Skeletal muscle tissue (tissue), 4 donors: ENCODE results near the gene ZMIZ2. TPM values are rescaled to one million over a fixed set of nuclear protein-coding genes. Genes with fewer than 3 reads are reported as not detected.
"Not testable (repeated sequence)": the region's sequence is repeated elsewhere in the genome, so short reads cannot be mapped to it uniquely, and the experiment has no call there.

Source experiments
- H3K27ac ChIP-seq: one replicate; pipeline ENCODE4 v1.7.0; 2013; ENCODE audit warnings: mild to moderate bottlenecking, low read depth, low read length, inconsistent platforms
- H3K27me3 ChIP-seq, 3 donors: one replicate each; pipeline ENCODE4 v1.7.0; 2013; ENCODE audit warnings: low read length in 3 of 3; ENCODE audit not compliant: control insufficient read depth in 3 of 3, insufficient read depth in 3 of 3
- H3K36me3 ChIP-seq, 3 donors: one replicate each; pipeline ENCODE4 v1.7.0; 2013; ENCODE audit warnings: low read length in 3 of 3; ENCODE audit not compliant: control insufficient read depth in 3 of 3, insufficient read depth in 3 of 3
- H3K4me1 ChIP-seq, 3 donors: one replicate each; pipeline ENCODE4 v1.7.0; 2013; ENCODE audit warnings: low read length in 3 of 3, mild to moderate bottlenecking in 3 of 3; ENCODE audit not compliant: control insufficient read depth in 3 of 3, insufficient read depth in 3 of 3
- H3K4me3 ChIP-seq, 3 donors: one replicate each; pipeline ENCODE4 v1.7.0; 2013; ENCODE audit warnings: low read length in 3 of 3
- H3K9ac ChIP-seq, 3 donors: one replicate each; pipeline ENCODE4 v1.7.0; 2013; ENCODE audit warnings: low read length in 3 of 3, mild to moderate bottlenecking in 3 of 3, moderate library complexity in 2 of 3, low read depth in 1 of 3
- H3K9me3 ChIP-seq, 3 donors: one replicate each; pipeline ENCODE4 v1.7.0; 2013; ENCODE audit warnings: low read length in 3 of 3; ENCODE audit not compliant: control insufficient read depth in 3 of 3
- total RNA-seq: library from RNA; depleted of rRNA; stranded (reverse); fragments of >200 nt; gene quantifications from one replicate; pipeline ENCODE4 v1.2.3, GENCODE V29; 2014
- donor health status: Osteomylitis.

ZMIZ2 gene
- total RNA-seq, 1 donor from 2014 or later, result 4.2 TPM

DNA sequence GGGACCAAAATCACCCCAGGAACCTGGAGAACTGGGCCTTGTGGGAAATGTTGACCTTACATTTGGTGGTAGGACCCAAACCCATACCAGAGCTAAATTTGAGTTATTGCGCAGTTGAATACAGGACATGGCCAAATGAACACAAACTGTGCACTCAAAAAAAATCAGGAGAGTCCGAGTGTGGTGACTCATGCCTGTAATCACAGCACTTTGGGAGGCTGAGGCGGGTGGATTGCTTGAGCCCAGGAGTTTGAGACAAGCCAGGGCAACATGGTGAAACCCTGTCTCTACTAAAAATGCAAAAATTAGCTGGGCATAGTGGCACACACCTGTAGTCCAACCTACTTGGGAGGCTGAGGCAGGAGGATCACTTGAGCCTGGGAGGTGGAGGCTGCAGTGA lies 36.6 kb downstream of the ZMIZ2 start:
- H3K9me3 ChIP-seq, H3K27me3 ChIP-seq, H3K36me3 ChIP-seq, H3K4me3 ChIP-seq, H3K9ac ChIP-seq, H3K4me1 ChIP-seq, H3K27ac ChIP-seq: not testable (repeated sequence)

DNA sequence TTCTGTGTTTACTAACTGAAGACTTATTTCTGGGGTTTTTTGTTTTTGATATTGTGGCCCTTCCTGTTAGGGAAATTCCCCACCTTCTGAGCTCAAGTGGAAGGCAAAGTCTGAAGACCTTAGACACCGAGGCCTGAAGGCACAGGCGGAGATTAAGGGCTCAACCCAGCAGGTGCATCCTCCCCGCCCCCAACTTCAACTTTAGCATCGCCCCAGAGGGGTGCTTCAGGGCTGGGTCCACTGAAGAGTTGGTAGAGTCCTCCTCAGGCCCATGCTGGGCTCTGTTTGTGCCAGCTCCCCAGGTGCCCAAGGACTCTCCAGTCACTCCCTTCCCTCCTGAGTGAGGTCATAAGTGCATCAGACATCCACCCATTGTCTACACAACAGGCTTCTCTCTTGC lies 38.4 kb downstream of the ZMIZ2 start:
- Histone ChIP-seq H3K9ac (no peak overlapping the region), H3K4me1 (no peaks in the 10 kb centered on the region), H3K4me3 (no peak overlapping the region), H3K27ac (no peak overlapping the region), H3K36me3 (no peaks in the 10 kb centered on the region), H3K9me3 (peaks cover 0 to 2% (median 0%) of the 10 kb centered on the region in 3 donors), H3K27me3 (no peaks in the 10 kb centered on the region)

DNA sequence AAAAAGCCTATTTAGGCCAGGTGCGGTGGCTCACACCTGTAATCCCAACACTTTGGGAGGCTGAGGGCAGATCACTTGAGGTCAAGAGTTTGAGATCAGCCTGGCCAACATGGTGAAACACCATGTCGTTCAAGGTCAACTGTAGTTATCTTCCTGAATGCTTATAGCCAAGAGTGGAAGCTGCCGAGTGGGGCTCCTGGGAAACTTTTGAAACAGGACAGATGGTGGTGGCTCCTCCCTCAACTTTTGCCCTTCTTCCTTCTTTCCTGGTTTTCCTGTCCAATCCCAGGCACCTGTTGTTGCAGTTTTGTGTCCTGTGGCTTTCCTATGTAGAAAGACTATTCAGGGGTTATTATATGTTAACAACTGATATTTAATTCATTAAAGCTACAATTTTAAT lies 39.1 kb downstream of the ZMIZ2 start:
- Histone ChIP-seq H3K4me3 (no peak overlapping the region), H3K4me1 (no peaks in the 10 kb centered on the region), H3K27ac (no peak overlapping the region), H3K9me3 (peaks cover 0 to 2% (median 0%) of the 10 kb centered on the region in 3 donors), H3K36me3 (no peaks in the 10 kb centered on the region), H3K27me3 (no peaks in the 10 kb centered on the region), H3K9ac (no peak overlapping the region)

DNA sequence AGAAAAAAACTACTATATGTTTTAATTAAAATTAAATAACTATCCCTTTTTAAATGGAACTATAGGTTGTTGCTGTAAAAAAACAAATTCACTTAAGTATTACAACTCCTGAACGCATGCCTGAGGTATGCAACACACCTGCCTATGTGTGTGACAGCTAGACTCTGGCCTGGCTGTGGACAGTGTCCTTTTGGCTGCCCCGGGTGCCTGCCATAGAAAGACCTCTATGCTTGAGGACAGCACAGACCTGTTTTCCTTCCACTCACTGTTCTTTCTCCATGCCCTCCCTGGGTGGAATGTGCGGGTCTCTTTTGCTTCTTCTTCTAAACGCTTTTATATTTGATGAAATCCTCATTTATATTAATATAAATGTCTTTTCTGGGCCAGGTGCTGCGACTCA lies 41.3 kb downstream of the ZMIZ2 start:
- H3K9me3 ChIP-seq, result no peaks in the 10 kb centered on the region
- H3K27me3 ChIP-seq, result no peaks in the 10 kb centered on the region
- no peak overlapping the region for H3K4me3 ChIP-seq
- H3K27ac ChIP-seq, result no peak overlapping the region
- H3K4me1 ChIP-seq, result no peaks in the 10 kb centered on the region
- H3K36me3 ChIP-seq, result no peaks in the 10 kb centered on the region
- no peak overlapping the region for H3K9ac ChIP-seq

DNA sequence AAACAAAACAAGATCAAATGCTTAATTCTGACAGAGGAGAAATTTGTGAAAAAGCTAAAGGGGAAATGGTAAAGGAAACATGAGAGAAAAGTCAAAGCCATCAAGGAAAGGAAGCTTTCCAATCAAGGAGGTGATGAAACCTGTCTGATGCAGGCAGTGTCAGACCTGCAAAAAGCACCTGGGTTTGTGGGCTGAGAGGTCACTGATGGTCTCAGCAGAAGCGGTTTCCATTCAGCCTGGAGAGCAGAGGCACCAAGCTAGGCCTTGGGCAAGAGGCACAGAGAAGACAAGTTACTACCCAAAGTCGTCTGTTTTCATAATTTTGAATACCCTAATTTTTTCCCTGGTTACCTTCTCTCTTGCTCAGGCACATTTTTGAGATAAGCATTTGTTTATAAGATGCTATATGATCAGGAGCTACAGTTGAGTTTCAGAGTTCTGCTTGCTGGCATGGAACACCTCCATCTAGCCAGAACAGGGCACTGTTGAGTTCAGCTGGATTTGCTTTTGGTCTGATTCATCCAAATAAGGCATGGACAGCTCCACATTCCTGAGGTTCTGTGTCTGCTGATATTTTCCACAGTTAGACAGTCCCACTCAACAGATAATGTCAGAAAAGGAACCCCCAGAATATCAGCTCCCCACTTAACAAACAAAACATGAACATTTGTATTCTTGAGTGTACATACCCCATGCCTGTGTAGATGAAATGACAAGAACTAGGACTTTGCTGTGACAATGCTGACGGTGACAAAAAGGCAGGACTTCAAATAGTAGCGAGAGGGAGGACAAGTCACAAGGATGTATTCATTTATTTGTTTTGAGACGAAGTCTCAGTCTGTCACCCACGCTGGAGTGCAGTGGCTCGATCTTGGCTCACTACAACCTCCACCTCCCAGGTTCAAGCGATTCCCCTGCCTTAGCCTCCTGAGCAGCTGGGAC lies 42.9 kb downstream of the ZMIZ2 start:
- Histone ChIP-seq H3K4me3 (no peak overlapping the region), H3K27me3 (no peaks in the 10 kb centered on the region), H3K4me1 (peaks cover 0 to 4% (median 3%) of the 10 kb centered on the region in 3 donors), H3K27ac (no peak overlapping the region), H3K9me3 (no peaks in the 10 kb centered on the region), H3K36me3 (no peaks in the 10 kb centered on the region), H3K9ac (no peak overlapping the region)

DNA sequence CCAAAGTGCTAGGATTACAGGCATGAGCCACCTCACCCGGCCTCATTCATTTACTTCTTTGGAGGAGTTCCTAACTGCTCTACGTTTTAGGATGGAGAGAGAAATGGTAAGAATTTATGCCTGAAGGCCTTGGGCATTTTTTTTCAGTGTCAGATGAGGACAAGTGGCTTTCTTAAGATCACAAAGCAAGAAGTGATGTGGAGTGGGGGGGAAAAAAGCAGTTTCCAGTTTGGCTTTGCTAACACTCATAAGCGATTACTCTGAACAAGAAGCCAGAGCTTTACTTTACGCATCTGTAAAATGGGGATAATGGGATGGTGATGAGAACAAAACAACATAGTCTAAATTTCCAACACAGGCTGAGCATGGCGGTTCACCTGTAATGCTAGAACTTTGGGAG lies 45.3 kb downstream of the ZMIZ2 start:
- H3K4me1 ChIP-seq, result peaks cover 13 to 23% (median 17%) of the 10 kb centered on the region in 3 donors
- H3K27ac ChIP-seq, result no peak overlapping the region
- no peaks in the 10 kb centered on the region for H3K9me3 ChIP-seq
- H3K4me3 ChIP-seq, result no peak overlapping the region
- no peaks in the 10 kb centered on the region for H3K27me3 ChIP-seq
- no peak overlapping the region for H3K9ac ChIP-seq
- no peaks in the 10 kb centered on the region for H3K36me3 ChIP-seq

DNA sequence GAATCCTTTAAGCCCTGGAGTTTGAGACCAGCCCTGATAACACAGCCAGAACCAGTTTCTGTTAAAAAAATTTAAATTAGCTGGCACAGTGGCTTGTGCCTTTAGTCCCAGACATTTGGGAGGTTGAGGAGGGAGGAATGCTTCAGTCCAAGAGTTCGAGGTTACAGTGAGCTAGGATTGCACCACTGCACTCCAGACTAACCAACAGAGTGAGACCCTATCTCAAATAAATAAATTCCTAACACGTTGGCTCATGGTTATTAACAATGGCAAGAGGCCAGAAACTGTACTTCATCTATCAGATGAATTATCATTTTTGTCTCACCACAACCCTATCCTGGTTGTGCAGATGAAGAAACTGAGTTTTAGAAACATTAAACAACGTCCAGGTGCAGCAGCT lies 45.7 kb downstream of the ZMIZ2 start:
- Histone ChIP-seq H3K4me1 (peaks cover 16 to 24% (median 17%) of the 10 kb centered on the region in 3 donors), H3K27me3 (no peaks in the 10 kb centered on the region), H3K9me3 (no peaks in the 10 kb centered on the region), H3K36me3 (peaks cover 0 to under 1% (median 0%) of the 10 kb centered on the region in 3 donors), H3K9ac (no peak overlapping the region), H3K4me3 (no peak overlapping the region), H3K27ac (no peak overlapping the region)

DNA sequence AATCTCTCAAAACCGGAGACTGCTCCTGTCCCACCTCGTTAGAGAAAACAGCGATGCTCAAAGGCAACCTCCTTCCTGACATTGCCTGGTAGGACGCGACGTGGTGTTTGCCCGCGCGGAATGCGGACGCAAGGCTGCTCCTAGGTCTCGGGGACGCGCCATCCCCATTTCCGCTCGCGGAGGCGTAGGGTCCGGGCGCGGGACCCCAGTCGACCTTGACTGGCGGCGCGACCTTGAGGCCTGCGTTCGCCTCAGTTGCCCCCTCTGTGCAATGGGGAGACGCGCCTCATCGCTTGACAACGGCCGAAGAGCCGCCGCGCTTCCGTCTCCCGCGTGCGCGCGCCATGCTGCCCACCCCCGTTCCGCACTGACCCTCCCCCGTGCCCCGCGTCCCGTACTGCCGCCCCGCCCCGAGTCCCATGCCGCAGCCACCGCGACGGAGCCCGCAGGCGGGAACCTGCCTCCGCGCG lies 47.4 kb downstream of the ZMIZ2 start:
- peak overlapping the region; percentile 83 to 93 (median 91) for H3K4me3 ChIP-seq
- peaks cover 16 to 28% (median 17%) of the 10 kb centered on the region in 3 donors for H3K4me1 ChIP-seq
- H3K27me3 ChIP-seq, result no peaks in the 10 kb centered on the region
- H3K27ac ChIP-seq, result peak overlapping the region; percentile 96
- H3K9me3 ChIP-seq, result no peaks in the 10 kb centered on the region
- H3K36me3 ChIP-seq, result peaks cover 9 to 18% (median 12%) of the 10 kb centered on the region in 3 donors
- H3K9ac ChIP-seq, result peak overlapping the region; percentile 67 to 91 (median 72)

DNA sequence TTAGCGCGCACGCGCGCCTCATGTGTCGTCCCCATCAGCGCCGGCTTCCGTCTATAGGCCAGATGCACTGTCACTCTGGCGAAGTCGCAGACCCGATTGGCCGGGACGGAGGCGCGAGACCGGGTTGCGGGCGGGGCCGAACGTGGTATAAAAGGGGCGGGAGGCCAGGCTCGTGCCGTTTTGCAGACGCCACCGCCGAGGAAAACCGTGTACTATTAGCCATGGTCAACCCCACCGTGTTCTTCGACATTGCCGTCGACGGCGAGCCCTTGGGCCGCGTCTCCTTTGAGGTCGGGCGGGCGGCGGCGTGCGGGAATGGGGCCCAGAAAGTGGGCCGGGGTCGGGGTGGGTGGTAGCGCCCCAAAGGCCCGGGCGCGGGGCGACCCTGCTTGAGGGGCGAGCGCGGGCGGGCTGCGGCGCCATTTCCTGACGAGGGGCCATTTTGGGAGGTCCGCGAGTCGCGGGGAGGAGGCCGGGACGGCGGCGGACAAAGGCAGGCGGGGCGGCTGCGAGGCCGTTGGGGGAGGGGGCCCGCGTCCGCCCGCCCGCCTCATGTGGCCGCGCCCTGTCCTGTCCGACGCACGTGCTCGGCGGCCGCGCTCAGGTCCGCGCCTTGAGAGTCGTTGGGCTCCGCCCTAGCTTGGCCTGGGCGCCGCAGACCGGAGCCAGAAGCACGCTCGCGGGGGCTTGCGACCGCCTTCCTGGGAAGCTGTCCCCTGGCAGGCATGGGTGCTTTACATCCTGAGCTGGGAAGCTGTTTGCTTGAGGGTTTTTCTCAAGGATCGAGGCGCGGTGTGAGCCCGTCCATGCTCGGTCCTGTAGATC lies 48.1 kb downstream of the ZMIZ2 start, which contains the start of gene PPIA:
Gene PPIA (plus strand): TSS at position 178 of the 825 bp plus-strand sequence. CDS start 44 bp downstream, at position 222.
- peak within 1 kb of the TSS; percentile 83 to 93 (median 91) for H3K4me3 ChIP-seq
- H3K9ac ChIP-seq, result peak within 1 kb of the TSS; percentile 81 to 96 (median 91)
- no peaks in the 10 kb centered on the region for H3K27me3 ChIP-seq
- peaks cover 16 to 28% (median 17%) of the 10 kb centered on the region in 3 donors for H3K4me1 ChIP-seq
- peaks cover 11 to 22% (median 16%) of the 10 kb centered on the region in 3 donors for H3K36me3 ChIP-seq
- no peaks in the 10 kb centered on the region for H3K9me3 ChIP-seq
- H3K27ac ChIP-seq, result peak within 1 kb of the TSS; percentile 96
